ENCODE data around the gene CERT1.

The CERT1 gene

DNA sequence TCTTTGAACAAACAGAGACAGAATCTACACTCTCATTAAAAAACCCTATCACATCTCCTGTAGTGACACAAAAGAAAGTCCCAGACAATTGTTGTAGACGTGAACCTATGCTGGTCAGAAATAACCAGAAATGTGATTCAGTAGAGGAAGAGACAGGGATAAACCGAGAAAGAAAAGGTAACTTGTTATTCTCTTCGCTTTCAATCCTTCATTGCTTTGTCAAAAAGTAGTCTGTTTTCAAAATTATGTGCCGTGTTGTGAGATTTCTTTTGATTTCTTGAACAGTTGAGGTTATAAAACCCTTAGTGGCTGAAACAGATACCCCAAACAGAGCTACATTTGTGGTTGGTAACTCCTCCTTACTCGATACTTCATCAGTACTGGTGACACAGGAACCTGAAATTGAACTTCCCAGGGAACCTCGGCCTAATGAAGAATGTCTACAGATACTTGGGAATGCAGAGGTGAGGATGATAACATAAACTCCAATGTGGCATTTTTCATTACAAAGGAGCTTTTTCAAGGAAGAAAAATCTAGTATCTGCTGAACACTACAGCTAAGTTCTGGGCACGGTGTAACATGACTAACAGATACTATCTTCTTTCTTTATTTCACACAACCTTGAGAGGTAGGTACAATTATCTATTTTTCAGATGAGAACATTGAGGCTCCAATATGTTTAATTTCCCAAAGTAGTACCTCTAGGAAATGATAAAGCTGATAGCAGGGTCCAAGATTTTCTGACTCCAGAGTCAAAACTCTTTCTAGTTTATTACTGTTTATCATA, 160.1 kb downstream of the CERT1 start:
- H3K9ac ChIP-seq (ENCODE audit: low read depth, low read length), result no peak overlapping the region; the same call in 1 of the 2 replicates
- H3K27ac ChIP-seq (ENCODE audit: low read length), result no peak overlapping the region
- H2AFZ ChIP-seq (ENCODE audit: low read depth, low read length), result no peak overlapping the region
- H3K36me3 ChIP-seq (ENCODE audit: insufficient read depth, low read length), result peaks cover 98% of the 10 kb centered on the region
- peaks cover 12% of the 10 kb centered on the region; the same call in 1 of the 2 replicates for H4K20me1 ChIP-seq (ENCODE audit: insufficient read depth, low read length)
- no peaks in the 10 kb centered on the region for H3K27me3 ChIP-seq (ENCODE audit: insufficient read depth, low read length, poor library complexity)
- no peak for TF ChIP-seq EZH2 (IDR thresholded peaks at IDR 0.05; ENCODE audit: borderline replicate concordance, low read depth, low read length, severe bottlenecking)
- no peak for TF ChIP-seq CTCF (IDR thresholded peaks at IDR 0.05; ENCODE audit: borderline replicate concordance, extremely low read depth, low read length, poor library complexity, severe bottlenecking)
- H3K79me2 ChIP-seq (ENCODE audit: insufficient read depth, low read length), result peaks cover 45% of the 10 kb centered on the region
- ATAC-seq (ENCODE audit: insufficient read depth, low read depth) (no peak), DNase-seq (no peak)
- H3K4me3 ChIP-seq (ENCODE audit: low read depth in 1 of 2, low read length in 2 of 2), result no peak overlapping the region
- H3K4me1 ChIP-seq (ENCODE audit: insufficient read depth, low read length), result no peaks in the 10 kb centered on the region
- no peak overlapping the region for H3K4me2 ChIP-seq (ENCODE audit: insufficient read depth, low read length)
- H3K9me3 ChIP-seq (ENCODE audit: insufficient read depth, low read length, severe bottlenecking), result no peaks in the 10 kb centered on the region

DNA sequence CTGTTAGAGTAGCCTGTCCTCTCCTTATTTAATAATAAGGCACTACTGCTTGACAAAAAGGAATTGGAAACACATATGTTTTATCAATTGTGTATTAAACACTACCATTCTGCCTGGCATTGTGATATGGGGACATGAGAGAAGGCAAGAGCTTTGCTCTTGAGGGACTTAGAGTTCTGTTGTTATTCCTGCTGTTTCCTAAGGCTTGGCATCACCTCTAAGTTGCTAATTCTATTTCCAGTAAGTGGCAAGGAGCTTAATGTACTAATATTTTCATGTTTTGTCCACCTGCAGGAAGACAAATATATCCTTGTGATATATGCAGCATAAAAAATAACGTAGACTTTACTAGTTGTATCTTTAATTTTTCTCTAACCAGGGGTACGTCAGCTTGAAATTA, 161.8 kb downstream of the CERT1 start:
- Histone ChIP-seq H4K20me1 (ENCODE audit: insufficient read depth, low read length) (peaks cover 16% of the 10 kb centered on the region), H3K27me3 (ENCODE audit: insufficient read depth, low read length, poor library complexity) (no peaks in the 10 kb centered on the region)
- TF ChIP-seq EZH2 (IDR thresholded peaks at IDR 0.05; ENCODE audit: borderline replicate concordance, low read depth, low read length, severe bottlenecking), result no peak
- no peak for TF ChIP-seq CTCF (IDR thresholded peaks at IDR 0.05; ENCODE audit: borderline replicate concordance, extremely low read depth, low read length, poor library complexity, severe bottlenecking)

GRCh38 chr5:75348241-75348640, 163.2 kb downstream of the CERT1 start:
- peaks cover 98% of the 10 kb centered on the region for H3K36me3 ChIP-seq (ENCODE audit: insufficient read depth, low read length)
- no peak overlapping the region for H3K27ac ChIP-seq (ENCODE audit: low read length)
- DNase-seq, result no peak
- peaks cover 73% of the 10 kb centered on the region for H3K79me2 ChIP-seq (ENCODE audit: insufficient read depth, low read length)
- no peaks in the 10 kb centered on the region for H3K9me3 ChIP-seq (ENCODE audit: insufficient read depth, low read length, severe bottlenecking)
- H3K4me1 ChIP-seq (ENCODE audit: insufficient read depth, low read length), result no peaks in the 10 kb centered on the region
- no peak for ATAC-seq (ENCODE audit: insufficient read depth, low read depth)
- no peak overlapping the region for H3K4me2 ChIP-seq (ENCODE audit: insufficient read depth, low read length)
- TF ChIP-seq EZH2 (IDR thresholded peaks at IDR 0.05; ENCODE audit: borderline replicate concordance, low read depth, low read length, severe bottlenecking), result no peak
- no peak for TF ChIP-seq CTCF (IDR thresholded peaks at IDR 0.05; ENCODE audit: borderline replicate concordance, extremely low read depth, low read length, poor library complexity, severe bottlenecking)
- H3K27me3 ChIP-seq (ENCODE audit: insufficient read depth, low read length, poor library complexity), result no peaks in the 10 kb centered on the region
- H2AFZ ChIP-seq (ENCODE audit: low read depth, low read length), result no peak overlapping the region
- no peak overlapping the region for H3K4me3 ChIP-seq (ENCODE audit: low read depth in 1 of 2, low read length in 2 of 2)
- H4K20me1 ChIP-seq (ENCODE audit: insufficient read depth, low read length), result peaks cover 22% of the 10 kb centered on the region
- no peak overlapping the region for H3K9ac ChIP-seq (ENCODE audit: low read depth, low read length)

More for the DNA sequence above, 161.8 kb downstream of the CERT1 start:
- DNase-seq (no peak), ATAC-seq (ENCODE audit: insufficient read depth, low read depth) (no peak)
- Histone ChIP-seq H3K9me3 (ENCODE audit: insufficient read depth, low read length, severe bottlenecking) (no peaks in the 10 kb centered on the region), H3K36me3 (ENCODE audit: insufficient read depth, low read length) (peaks cover 98% of the 10 kb centered on the region), H3K79me2 (ENCODE audit: insufficient read depth, low read length) (peaks cover 61% of the 10 kb centered on the region), H2AFZ (ENCODE audit: low read depth, low read length) (no peak overlapping the region), H3K4me3 (ENCODE audit: low read depth in 1 of 2, low read length in 2 of 2) (no peak overlapping the region), H3K9ac (ENCODE audit: low read depth, low read length) (no peak overlapping the region), H3K27ac (ENCODE audit: low read length) (no peak overlapping the region), H3K4me1 (ENCODE audit: insufficient read depth, low read length) (no peaks in the 10 kb centered on the region), H3K4me2 (ENCODE audit: insufficient read depth, low read length) (no peak overlapping the region)

Data from DND-41 (cell line).